Superior temporal gyrus (tissue), 1 donor: ENCODE results near the gene KHNYN.
"Not testable (repeated sequence)": the region's sequence is repeated elsewhere in the genome, so short reads cannot be mapped to it uniquely, and the experiment has no call there.

ENCODE experiments used
- DNase-seq: peaks from one replicate; pipeline ENCODE4 v3.0.0-alpha.2; 2016; ENCODE audit errors: extremely low spot score

The KHNYN gene

GRCh38 chr14:24437736-24438067, 7.9 kb downstream of the KHNYN start:
- DNase-seq, result no peak

- no peak for DNase-seq
Measured at GRCh38 chr14:24438223-24439097, 8.7 kb downstream of the KHNYN start.

GRCh38 chr14:24439257-24439656, 9.5 kb downstream of the KHNYN start:
- DNase-seq, result no peak

- DNase-seq, result no peak
Measured at GRCh38 chr14:24439830-24440605, 10.3 kb downstream of the KHNYN start.

- DNase-seq, result no peak
Measured at GRCh38 chr14:24440606-24441399, 11.0 kb downstream of the KHNYN start.

GRCh38 chr14:24441485-24441884, 11.7 kb downstream of the KHNYN start:
- no peak for DNase-seq

- DNase-seq, result no peak
Measured at GRCh38 chr14:24441904-24442239, 12.1 kb downstream of the KHNYN start.

GRCh38 chr14:24442240-24443052, 12.7 kb downstream of the KHNYN start, which contains the start of gene SDR39U1:
TSS of gene SDR39U1 (minus strand) at chr14:24442776. CDS start at chr14:24442769, 7 bp downstream.
- peak; percentile 100 for DNase-seq

GRCh38 chr14:24443053-24443665, 13.4 kb downstream of the KHNYN start:
- no peak for DNase-seq

GRCh38 chr14:24450828-24451227, 21.1 kb downstream of the KHNYN start:
- DNase-seq, result not testable (repeated sequence)

- no peak for DNase-seq
Measured at GRCh38 chr14:24456980-24457379, 27.2 kb downstream of the KHNYN start.

GRCh38 chr14:24458736-24459135, 29.0 kb downstream of the KHNYN start:
- no peak for DNase-seq

- DNase-seq, result no peak
Measured at GRCh38 chr14:24459331-24459730, 29.6 kb downstream of the KHNYN start.

GRCh38 chr14:24461336-24461735, 31.6 kb downstream of the KHNYN start:
- no peak for DNase-seq

- DNase-seq, result no peak
Measured at GRCh38 chr14:24463017-24463883, 33.5 kb downstream of the KHNYN start.

- no peak for DNase-seq
Measured at GRCh38 chr14:24463884-24464785, 34.4 kb downstream of the KHNYN start.

GRCh38 chr14:24465368-24465767, 35.6 kb downstream of the KHNYN start:
- DNase-seq, result no peak

- DNase-seq, result no peak
Measured at GRCh38 chr14:24465805-24466204, 36.1 kb downstream of the KHNYN start.

- not testable (repeated sequence) for DNase-seq
Measured at GRCh38 chr14:24470450-24470849, 40.7 kb downstream of the KHNYN start.
